LNCaP clone FGC (cell line): ENCODE results near the gene ENDOD1.

Source experiments
- DNase-seq: peaks from one replicate; pipeline ENCODE4 v3.0.0-alpha.2; 2011; ENCODE audit warnings: low read depth
- H3K4me3 ChIP-seq: 2 replicates; pipeline ENCODE4 v1.5.1; 2011; ENCODE audit warnings: mild to moderate bottlenecking, low read depth, low read length, control low read depth
- TF ChIP-seq, protein P1 (sequence below): IDR thresholded peaks from 2 replicates; pipeline ENCODE4 v1.5.1; 2012; ENCODE audit warnings: mild to moderate bottlenecking; ENCODE audit not compliant: control insufficient read depth, insufficient read depth; ENCODE audit errors: extremely low read depth

ENDOD1 gene

DNA sequence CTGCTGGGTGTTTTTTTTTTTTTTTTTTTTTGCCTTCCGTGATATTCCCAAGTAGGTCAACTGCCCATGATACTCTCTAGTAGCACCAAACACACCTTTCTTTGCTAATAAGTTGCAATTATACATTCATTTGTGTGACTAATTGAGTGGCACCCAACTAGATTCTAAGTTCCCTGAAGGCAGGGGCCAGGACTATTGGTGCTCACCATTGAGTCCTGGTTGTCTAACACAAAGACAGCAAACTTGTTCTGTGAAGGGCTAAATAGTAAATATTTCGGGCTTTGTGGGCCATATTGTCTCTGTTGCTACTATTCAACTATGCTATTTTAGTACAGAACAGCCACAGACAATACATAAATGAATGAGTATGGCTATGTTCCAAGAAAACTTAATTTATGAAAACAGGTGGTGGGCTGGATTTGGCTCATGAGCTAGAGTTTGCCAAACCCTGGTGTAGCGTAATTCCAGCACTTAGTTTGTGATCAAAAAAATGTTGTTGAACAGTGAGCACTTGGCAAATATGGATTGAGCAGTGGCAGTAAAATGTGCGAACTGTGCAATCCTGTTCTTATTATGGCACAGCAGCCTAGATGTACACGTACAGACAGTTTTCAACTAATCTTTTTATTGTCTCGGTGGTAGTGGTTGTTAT, 11.3 kb downstream of the ENDOD1 start:
- H3K4me3 ChIP-seq, result no peak overlapping the region
- TF ChIP-seq, protein P1, sequence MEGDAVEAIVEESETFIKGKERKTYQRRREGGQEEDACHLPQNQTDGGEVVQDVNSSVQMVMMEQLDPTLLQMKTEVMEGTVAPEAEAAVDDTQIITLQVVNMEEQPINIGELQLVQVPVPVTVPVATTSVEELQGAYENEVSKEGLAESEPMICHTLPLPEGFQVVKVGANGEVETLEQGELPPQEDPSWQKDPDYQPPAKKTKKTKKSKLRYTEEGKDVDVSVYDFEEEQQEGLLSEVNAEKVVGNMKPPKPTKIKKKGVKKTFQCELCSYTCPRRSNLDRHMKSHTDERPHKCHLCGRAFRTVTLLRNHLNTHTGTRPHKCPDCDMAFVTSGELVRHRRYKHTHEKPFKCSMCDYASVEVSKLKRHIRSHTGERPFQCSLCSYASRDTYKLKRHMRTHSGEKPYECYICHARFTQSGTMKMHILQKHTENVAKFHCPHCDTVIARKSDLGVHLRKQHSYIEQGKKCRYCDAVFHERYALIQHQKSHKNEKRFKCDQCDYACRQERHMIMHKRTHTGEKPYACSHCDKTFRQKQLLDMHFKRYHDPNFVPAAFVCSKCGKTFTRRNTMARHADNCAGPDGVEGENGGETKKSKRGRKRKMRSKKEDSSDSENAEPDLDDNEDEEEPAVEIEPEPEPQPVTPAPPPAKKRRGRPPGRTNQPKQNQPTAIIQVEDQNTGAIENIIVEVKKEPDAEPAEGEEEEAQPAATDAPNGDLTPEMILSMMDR, result no peak
- no peak for DNase-seq

DNA sequence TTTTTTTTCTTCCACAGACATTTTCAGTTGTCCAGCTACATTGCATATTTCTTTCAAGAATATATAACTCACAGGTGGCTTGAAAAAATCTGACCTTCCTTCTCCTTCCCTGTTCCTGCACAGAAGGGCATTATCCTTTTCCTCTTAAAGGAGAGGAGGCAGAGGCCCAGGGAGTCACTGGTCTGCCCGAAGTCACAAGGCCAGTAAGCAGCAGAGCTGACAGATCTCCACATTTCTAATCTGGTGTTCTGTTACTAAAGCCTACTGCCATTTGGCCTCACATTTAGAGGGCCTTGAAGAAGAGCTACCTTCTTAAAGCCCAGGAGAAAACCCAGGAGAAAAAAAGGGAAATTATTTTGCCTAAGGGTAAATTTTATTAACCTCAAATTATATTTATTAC, 12.3 kb downstream of the ENDOD1 start:
- H3K4me3 ChIP-seq, result no peak overlapping the region
- TF ChIP-seq, protein P1, result no peak
- no peak for DNase-seq

DNA sequence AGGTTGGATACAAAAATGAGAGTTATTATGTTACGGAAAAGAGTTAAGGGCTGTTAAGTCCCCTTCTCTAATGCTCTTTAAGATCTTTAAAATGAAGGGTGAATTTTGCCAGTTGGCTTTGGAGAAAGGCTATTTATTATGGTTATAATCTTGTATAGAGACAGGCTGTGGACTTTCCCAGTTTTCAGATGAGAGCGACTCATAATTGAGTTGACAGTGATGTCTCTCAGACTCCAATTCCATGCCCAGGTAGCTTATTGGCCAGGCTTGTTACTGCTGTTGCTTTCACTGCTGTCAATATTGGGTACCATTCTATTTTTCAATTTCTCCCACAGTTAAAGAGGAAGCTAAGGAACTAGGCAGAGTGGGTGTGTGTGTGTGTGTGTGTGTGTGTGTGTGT, 13.1 kb downstream of the ENDOD1 start:
- H3K4me3 ChIP-seq, result no peak overlapping the region
- DNase-seq, result no peak
- TF ChIP-seq, protein P1, result no peak

DNA sequence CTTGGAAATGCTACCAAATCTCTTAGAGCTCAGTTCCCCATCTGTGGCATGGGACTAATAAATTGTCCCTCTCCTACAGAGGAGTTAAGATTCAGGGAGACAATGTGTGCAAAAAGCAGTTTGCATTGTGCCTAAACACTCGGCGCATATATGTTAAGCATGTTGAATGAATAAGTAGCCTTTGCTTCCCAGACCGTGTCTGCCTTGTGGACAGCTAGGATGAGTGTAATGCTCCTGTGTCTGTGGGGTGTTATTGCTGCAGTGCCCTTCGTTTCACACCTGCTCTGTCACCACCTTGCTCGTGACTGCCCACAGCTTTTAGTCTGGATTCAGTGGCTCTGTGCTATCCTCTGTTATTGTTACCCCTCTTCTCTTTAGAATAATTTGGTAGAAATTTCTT, 14.1 kb downstream of the ENDOD1 start:
- TF ChIP-seq, protein P1, result no peak
- H3K4me3 ChIP-seq, result no peak overlapping the region
- no peak for DNase-seq

DNA sequence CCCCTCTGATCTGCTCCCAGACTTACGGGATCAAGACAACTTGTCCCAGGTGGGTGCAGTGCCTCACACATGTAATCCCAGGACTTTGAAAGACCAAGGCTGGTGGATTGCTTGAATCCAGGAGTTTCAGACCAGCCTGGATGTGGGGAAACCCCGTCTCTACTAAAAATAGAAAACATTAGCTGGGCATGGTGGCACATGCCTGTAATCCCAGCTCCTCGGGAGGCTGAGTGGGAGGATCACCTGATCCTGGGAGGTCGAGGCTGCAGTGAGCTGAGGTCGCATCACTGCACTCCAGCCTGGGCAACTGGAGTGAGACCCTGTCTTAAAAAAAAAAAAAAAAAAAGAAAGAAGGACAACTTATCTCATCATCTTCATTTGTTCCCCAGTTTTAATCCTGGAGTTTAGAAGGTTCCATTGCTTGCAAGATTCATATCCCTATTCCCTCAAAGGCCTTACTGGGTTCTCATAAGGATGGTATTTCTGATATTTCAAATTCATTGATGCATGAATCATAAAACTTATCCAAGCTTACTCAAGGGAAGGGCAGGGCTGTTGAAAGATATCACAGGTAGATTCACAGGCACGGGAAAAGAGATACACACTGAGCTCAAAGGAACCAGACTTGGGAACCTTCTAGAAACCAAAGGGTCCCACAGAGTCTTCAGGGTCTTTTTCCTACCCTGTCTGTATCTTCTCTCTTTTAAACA, 14.6 kb downstream of the ENDOD1 start:
- TF ChIP-seq, protein P1, result no peak
- no peak for DNase-seq
- no peak overlapping the region for H3K4me3 ChIP-seq

DNA sequence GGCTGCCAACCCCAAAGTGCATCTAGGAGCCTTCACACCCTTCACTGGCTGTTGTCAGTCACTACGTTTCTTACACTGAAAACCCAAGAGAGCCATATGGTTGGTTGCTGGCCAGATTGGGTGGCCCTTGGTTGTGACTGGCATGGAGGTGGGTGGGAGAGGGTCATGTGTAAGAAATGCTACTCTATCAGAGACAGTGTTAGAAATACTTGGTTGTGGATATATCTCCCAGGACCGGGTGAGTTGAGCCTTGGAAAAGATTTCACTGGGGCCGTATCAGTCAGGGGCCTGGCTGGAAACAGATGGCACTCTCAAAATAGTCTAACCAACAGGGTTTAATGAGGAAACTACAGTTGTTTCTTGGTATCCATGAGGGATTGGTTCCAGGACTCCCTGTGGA, 15.2 kb downstream of the ENDOD1 start:
- no peak for DNase-seq
- TF ChIP-seq, protein P1, result no peak
- no peak overlapping the region for H3K4me3 ChIP-seq
